ENCODE measurements around the gene MAP2K4.

DNA sequence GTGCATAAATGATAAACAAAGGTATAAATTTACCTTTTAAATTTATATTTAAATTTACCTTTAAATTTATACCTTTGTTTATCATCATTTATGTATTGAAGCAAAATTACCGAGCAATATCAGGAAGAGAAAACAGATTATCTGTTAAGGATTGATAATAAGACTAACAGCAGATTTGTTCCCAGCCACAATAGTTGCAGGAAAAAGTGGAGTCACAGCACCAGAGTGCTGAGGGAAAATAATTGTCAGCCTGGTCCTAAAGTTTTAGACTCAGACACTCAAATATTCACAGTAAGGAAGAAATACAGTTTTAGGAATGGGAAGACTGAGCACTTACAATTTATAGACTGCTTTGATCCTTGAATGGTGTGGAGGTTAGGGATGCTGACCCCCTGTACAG lies 117.2 kb downstream of the MAP2K4 start:
- no peak for TF ChIP-seq POLR2A (IDR thresholded peaks at IDR 0.05)
- TF ChIP-seq CTCF (IDR thresholded peaks at IDR 0.05), result no peak
- no peak for TF ChIP-seq EP300 (IDR thresholded peaks at IDR 0.05)
